B cell (primary cell): ENCODE results near the gene SLC39A13. TPM values are rescaled to one million over a fixed set of nuclear protein-coding genes. Genes with fewer than 3 reads are reported as not detected.

Experiments used
- ATAC-seq: fragments of 200-7000 bp; cut with Tn5 transposase; one replicate; pipeline ENCODE4 v1.10.0; 2021; ENCODE audit warnings: low read depth, mild to moderate bottlenecking, moderate number of reproducible peaks, moderate library complexity
- CTCF ChIA-PET: fragments of 350-600 bp; sonication (Branson Sonifier 250); formaldehyde crosslinking; loops from one replicate; lab custom pipeline; 2021; ENCODE audit warnings: antibody characterized with exemption, inconsistent platforms; lab: Charles Lee
- POLR2A ChIA-PET: fragments of 350-600 bp; sonication (Branson Sonifier 250); formaldehyde crosslinking; loops from one replicate; lab custom pipeline; 2021; ENCODE audit warnings: antibody characterized with exemption; lab: Charles Lee
- DNase-seq: peaks from one replicate; pipeline ENCODE4 v3.0.0; 2013
- H2AFZ ChIP-seq: 2 replicates; pipeline ENCODE4 v1.6.1; 2012; ENCODE audit warnings: mild to moderate bottlenecking, low read depth, low read length; ENCODE audit not compliant: insufficient read depth, poor library complexity, severe bottlenecking
- H3K27ac ChIP-seq, 2 donors: 1 replicate in 1 of 2; 2 replicates in 1 of 2; pipeline ENCODE4 v1.5.1; 2012 to 2013; ENCODE audit warnings: low read length in 2 of 2, mild to moderate bottlenecking in 2 of 2, moderate library complexity in 1 of 2
- H3K27me3 ChIP-seq, 4 experiments: fragments of 200-600 bp in 1 of 4; sonication (generic) in 1 of 4; replicated peaks in 1 of 4; 1 replicate in 2 of 4; 2 replicates in 2 of 4; pipeline versions ENCODE4 v1.6.1 to v1.7.0; 2013 to 2016; ENCODE audit warnings: low read length in 3 of 4, mild to moderate bottlenecking in 2 of 4, mixed read lengths in 1 of 4, moderate library complexity in 1 of 4; ENCODE audit not compliant: insufficient read depth in 4 of 4, control insufficient read depth in 3 of 4; ENCODE audit errors: control extremely low read depth in 1 of 4
- H3K36me3 ChIP-seq, 2 experiments: replicated peaks in 1 of 2; 1 replicate in 1 of 2; 2 replicates in 1 of 2; pipeline versions ENCODE4 v1.6.1 to v1.7.1; 2013; ENCODE audit warnings: low read length in 1 of 2; ENCODE audit not compliant: insufficient read depth in 2 of 2, control insufficient read depth in 1 of 2; ENCODE audit errors: control extremely low read depth in 1 of 2, extremely low read depth in 1 of 2
- H3K4me1 ChIP-seq, 2 donors: fragments of 200-600 bp in 1 of 2; sonication (generic) in 1 of 2; 1 replicate in 1 of 2; 2 replicates in 1 of 2; pipeline versions ENCODE4 v1.5.1 to v1.6.1; 2013 to 2017; ENCODE audit warnings: low read length in 2 of 2; ENCODE audit not compliant: control insufficient read depth in 2 of 2, insufficient read depth in 2 of 2
- H3K4me2 ChIP-seq: replicated peaks from 2 replicates; pipeline ENCODE3; 2012; ENCODE audit warnings: mild to moderate bottlenecking, low read depth, low read length; ENCODE audit not compliant: poor library complexity, severe bottlenecking
- H3K4me3 ChIP-seq, 5 experiments: fragments of 200-600 bp in 1 of 5; sonication (generic) in 1 of 5; 1 replicate in 3 of 5; 2 replicates in 2 of 5; pipeline versions ENCODE4 v1.5.1 to v1.7.0; 2011 to 2016; ENCODE audit warnings: low read length in 4 of 5, mild to moderate bottlenecking in 4 of 5, low read depth in 2 of 5, control low read depth in 1 of 5, moderate library complexity in 1 of 5; ENCODE audit not compliant: insufficient read depth in 1 of 5; ENCODE audit errors: control extremely low read depth in 1 of 5, extremely low read depth in 1 of 5
- H3K79me2 ChIP-seq: fragments of 200-600 bp; sonication (generic); one replicate; pipeline ENCODE4 v1.6.0; 2016; ENCODE audit warnings: low read length; ENCODE audit not compliant: control insufficient read depth, insufficient read depth
- H3K9ac ChIP-seq: fragments of 200-600 bp; sonication (generic); 2 replicates; pipeline ENCODE4 v1.6.1; 2017; ENCODE audit warnings: mild to moderate bottlenecking, low read length, moderate library complexity
- H3K9me3 ChIP-seq, 3 donors: one replicate each; pipeline versions ENCODE4 v1.6.1 to v1.7.1; 2013; ENCODE audit warnings: low read length in 2 of 3; ENCODE audit not compliant: control insufficient read depth in 2 of 3, insufficient read depth in 1 of 3; ENCODE audit errors: control extremely low read depth in 1 of 3
- H4K20me1 ChIP-seq: 2 replicates; pipeline ENCODE4 v1.6.0; 2012; ENCODE audit warnings: mild to moderate bottlenecking, low read length; ENCODE audit not compliant: insufficient read depth, control insufficient read depth, poor library complexity, severe bottlenecking
- H3K27ac Mint-ChIP-seq: one replicate; pipeline ENCODE4 v1.8.0; 2021; ENCODE audit warnings: mixed read lengths
- H3K27me3 Mint-ChIP-seq: one replicate; pipeline ENCODE4 v1.8.0; 2021; ENCODE audit warnings: mixed read lengths
- H3K4me1 Mint-ChIP-seq: one replicate; pipeline ENCODE4 v1.8.0; 2021; ENCODE audit warnings: mixed read lengths
- H3K4me3 Mint-ChIP-seq: one replicate; pipeline ENCODE4 v1.8.0; 2021; ENCODE audit warnings: mixed read lengths
- H3K9me3 Mint-ChIP-seq: one replicate; pipeline ENCODE4 v1.8.0; 2022; ENCODE audit warnings: mixed read lengths; ENCODE audit not compliant: insufficient read depth
- EZH2 ChIP-seq: IDR thresholded peaks from 2 replicates; pipeline ENCODE4 v1.6.1; 2012; ENCODE audit warnings: borderline replicate concordance, low read depth, mild to moderate bottlenecking, moderate library complexity, low read length; ENCODE audit not compliant: insufficient read depth, poor library complexity, severe bottlenecking
- WGBS: methylation state at CpG from one replicate; pipeline ENCODE4 v1.1.5; 2013; ENCODE audit warnings: missing lambda C conversion rate; ENCODE audit not compliant: insufficient coverage; 5-methylcytosine and 5-hydroxymethylcytosine counted together
- intact Hi-C: fragments of 100-400 bp; cut with micrococcal nuclease; formaldehyde crosslinking; loops from one replicate; pipeline ENCODE4 v1.10.0; 2022
- polyA plus RNA-seq: library from polyadenylated mRNA; depleted of rRNA; stranded (reverse); fragments of >200 nt; gene quantifications from 2 replicates; pipeline ENCODE4 v1.2.3, GENCODE V29; 2012
- total RNA-seq, 2 donors: library from RNA; stranded (reverse); fragments of 120-200 nt in 1 of 2; gene quantifications; 1 replicate in 1 of 2; 2 replicates in 1 of 2; pipeline versions ENCODE4 v1.2.3 to v1.2.4, GENCODE V29; 2013 to 2022
- TF ChIP-seq, protein P1 (sequence below): fragments of 200-600 bp; IDR thresholded peaks from one replicate; pipeline ENCODE4 v1.8.0; 2022; ENCODE audit warnings: antibody characterized with exemption, mild to moderate bottlenecking

SLC39A13 gene
- total and polyA plus RNA-seq, 2 donors (not counting 1 experiment from before 2014, with no cell fraction given): 33.0 to 55.7 TPM

DNA sequence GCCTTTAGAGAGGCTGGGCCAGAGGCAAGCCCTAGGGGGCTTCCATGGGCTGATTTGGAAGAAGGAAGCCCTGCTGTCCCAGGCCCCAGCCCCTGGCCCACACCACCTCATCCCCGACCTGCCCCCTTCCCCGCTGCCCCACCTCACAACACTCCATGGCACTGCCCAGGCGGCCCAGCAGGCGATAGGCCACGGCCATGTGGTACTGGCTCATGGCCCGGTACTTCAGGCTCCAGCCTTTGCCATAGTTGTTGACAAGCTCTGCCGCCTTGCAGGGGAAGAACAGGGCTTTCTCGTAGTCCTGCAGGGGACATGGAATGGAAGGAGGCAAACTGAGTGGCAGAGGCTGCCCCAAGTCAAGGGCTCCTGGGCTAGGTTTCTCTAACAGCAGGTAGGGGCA, 34.1 kb downstream of the SLC39A13 start:
- no peak overlapping the region for H3K4me3 Mint-ChIP-seq
- CTCF ChIA-PET: no interaction called here
- no peak for ATAC-seq

DNA sequence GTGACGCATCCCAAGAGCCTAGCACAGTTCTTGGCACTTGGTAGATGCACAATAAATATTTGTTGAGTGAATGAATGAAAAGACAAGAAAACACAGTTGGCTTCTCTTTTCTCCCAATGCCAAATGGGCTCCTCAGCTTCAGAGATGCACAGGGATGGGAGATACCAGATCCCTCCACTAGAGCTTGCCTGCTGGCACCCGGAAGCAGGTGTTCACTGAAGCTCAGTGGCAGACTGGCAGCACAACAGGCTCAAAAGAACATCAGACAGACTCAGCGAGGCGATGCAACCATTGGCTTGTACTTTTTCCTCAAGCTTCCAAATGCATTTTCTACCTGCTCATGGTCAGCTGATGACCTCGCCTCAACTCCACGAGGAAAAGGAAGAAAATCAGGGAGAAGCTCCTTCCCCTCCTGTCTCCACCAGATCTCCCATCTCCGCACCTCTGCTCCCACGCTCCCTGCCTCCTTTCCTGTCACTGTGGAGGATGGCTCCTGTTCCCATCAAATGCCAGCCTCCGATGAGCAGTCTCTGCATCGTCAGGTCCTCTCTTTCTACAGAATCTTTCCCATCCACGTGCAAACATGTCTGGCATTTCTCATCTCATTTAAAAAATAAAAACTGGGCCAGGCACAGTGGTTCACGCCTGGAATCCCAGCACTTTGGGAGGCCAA, 34.8 kb downstream of the SLC39A13 start:
- ChIA-PET CTCF (no interaction called here), POLR2A (no interaction called here)
- H3K4me2 ChIP-seq: no peak overlapping the region
- 97% methylated on average over 11 of the region's 12 CpGs for WGBS
- TF ChIP-seq, protein P1, sequence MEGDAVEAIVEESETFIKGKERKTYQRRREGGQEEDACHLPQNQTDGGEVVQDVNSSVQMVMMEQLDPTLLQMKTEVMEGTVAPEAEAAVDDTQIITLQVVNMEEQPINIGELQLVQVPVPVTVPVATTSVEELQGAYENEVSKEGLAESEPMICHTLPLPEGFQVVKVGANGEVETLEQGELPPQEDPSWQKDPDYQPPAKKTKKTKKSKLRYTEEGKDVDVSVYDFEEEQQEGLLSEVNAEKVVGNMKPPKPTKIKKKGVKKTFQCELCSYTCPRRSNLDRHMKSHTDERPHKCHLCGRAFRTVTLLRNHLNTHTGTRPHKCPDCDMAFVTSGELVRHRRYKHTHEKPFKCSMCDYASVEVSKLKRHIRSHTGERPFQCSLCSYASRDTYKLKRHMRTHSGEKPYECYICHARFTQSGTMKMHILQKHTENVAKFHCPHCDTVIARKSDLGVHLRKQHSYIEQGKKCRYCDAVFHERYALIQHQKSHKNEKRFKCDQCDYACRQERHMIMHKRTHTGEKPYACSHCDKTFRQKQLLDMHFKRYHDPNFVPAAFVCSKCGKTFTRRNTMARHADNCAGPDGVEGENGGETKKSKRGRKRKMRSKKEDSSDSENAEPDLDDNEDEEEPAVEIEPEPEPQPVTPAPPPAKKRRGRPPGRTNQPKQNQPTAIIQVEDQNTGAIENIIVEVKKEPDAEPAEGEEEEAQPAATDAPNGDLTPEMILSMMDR: no peak
- no peak for TF ChIP-seq EZH2
- H3K4me1 ChIP-seq: no peaks in the 10 kb centered on the region
- H3K4me3 ChIP-seq: no peak overlapping the region
- H3K36me3 ChIP-seq: no peaks in the 10 kb centered on the region
- H3K9ac ChIP-seq: no peak overlapping the region
- no peak overlapping the region for H3K27ac Mint-ChIP-seq
- no peak for DNase-seq
- intact Hi-C loops: no loop called here
- no peak overlapping the region for H3K4me3 Mint-ChIP-seq
- no peaks in the 10 kb centered on the region for H3K27me3 Mint-ChIP-seq
- no peaks in the 10 kb centered on the region for H3K4me1 Mint-ChIP-seq
- H2AFZ ChIP-seq: no peak overlapping the region
- H3K27ac ChIP-seq: no peak overlapping the region
- no peaks in the 10 kb centered on the region for H3K27me3 ChIP-seq
- no peaks in the 10 kb centered on the region for H3K79me2 ChIP-seq
- H3K9me3 ChIP-seq: no peaks in the 10 kb centered on the region
- H4K20me1 ChIP-seq: no peaks in the 10 kb centered on the region
- ATAC-seq: no peak
- no peaks in the 10 kb centered on the region for H3K9me3 Mint-ChIP-seq

More for the DNA sequence above, 34.1 kb downstream of the SLC39A13 start:
- Mint-ChIP-seq H3K27ac (no peak overlapping the region), H3K4me1 (no peaks in the 10 kb centered on the region), H3K9me3 (no peaks in the 10 kb centered on the region), H3K27me3 (no peaks in the 10 kb centered on the region)
- H3K4me1 ChIP-seq: no peaks in the 10 kb centered on the region
- H4K20me1 ChIP-seq: no peaks in the 10 kb centered on the region
- no peaks in the 10 kb centered on the region for H3K27me3 ChIP-seq
- H3K27ac ChIP-seq: no peak overlapping the region
- POLR2A ChIA-PET: no interaction called here
- 98% methylated on average over 8 of the region's 8 CpGs for WGBS
- TF ChIP-seq, protein P1: no peak
- TF ChIP-seq EZH2: no peak
- no peak overlapping the region for H3K9ac ChIP-seq
- H3K4me3 ChIP-seq: no peak overlapping the region
- intact Hi-C loops: no loop called here
- no peak overlapping the region for H3K4me2 ChIP-seq
- no peaks in the 10 kb centered on the region for H3K36me3 ChIP-seq
- H3K79me2 ChIP-seq: no peaks in the 10 kb centered on the region
- no peak for DNase-seq
- no peaks in the 10 kb centered on the region for H3K9me3 ChIP-seq
- H2AFZ ChIP-seq: no peak overlapping the region
